GM19238 (cell line): Measurements from ENCODE around the gene ARL8B.
"Not testable (repeated sequence)": the region's sequence is repeated elsewhere in the genome, so short reads cannot be mapped to it uniquely, and the experiment has no call there.

Source experiments
- DNase-seq: peaks from one replicate; pipeline ENCODE4 v3.0.0; 2011; ENCODE audit warnings: low spot score; ENCODE audit not compliant: insufficient read length

ARL8B gene

DNA sequence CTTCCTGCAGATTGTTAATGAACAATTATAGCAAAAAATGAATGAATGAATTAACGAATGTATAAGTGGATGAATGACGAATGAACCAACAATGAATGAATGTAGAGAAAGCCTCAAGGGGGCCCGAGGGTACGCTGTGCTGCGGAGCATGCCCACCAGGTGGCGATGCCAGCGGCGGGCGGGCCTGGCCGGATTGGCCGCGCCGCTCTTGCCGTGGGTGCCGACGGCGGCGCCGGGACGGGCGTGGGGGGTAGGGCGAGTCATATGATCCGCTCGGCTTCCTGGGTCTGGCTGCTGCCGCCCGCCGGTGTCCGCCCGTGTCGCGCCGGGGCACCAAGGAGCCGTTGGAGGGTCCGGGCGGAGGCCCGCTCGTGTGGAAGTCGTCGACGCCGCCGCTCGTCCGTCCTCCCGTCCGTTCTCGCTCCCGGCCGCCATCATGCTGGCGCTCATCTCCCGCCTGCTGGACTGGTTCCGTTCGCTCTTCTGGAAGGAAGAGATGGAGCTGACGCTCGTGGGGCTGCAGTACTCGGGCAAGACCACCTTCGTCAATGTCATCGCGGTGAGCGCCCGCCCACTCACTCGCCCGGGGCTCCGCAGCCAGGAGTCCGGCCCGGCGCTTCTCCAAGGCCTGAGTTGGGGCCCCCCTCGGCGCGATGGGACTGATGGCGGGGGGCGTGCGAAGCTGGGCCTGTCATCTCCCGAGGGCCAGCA, at the start of gene ARL8B:
Gene ARL8B (plus strand): TSS at position 263 of the 711 bp plus-strand sequence. CDS start 174 bp downstream, at position 437.
- peak; percentile 91 for DNase-seq

DNA sequence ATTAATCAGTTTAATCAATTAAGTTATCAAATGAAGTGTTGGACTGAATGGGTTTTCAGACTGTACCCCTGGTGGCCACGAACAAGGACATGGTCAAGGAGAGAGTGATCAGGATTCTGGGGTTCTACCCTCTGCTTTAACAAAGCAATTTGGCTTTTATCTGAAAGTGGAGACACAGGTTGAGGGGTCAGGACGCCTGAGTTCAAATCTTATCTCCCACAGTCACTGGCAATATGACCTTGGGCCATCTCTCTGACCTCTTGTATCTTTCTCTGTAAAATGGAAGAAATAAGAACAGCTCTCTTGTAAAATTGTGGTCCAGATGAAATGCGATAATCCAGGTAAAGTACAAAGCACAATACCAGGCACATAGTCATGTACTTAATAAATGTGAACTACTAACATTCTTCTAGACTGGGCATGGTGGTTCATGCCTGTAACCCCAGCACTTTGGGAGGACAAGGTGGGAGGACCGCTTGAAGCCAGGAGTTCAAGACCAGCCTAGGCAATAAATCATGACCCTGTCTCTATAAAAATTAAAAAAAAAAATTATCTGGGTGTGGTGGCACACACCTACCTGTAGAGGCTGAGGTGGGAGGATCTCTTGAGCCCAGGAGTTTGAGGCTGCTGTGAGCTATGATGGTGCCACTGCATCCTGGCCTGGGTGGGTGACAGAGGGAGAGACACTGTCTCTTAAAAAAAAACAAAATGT, 48.6 kb upstream of the ARL8B start:
- DNase-seq = no peak

DNA sequence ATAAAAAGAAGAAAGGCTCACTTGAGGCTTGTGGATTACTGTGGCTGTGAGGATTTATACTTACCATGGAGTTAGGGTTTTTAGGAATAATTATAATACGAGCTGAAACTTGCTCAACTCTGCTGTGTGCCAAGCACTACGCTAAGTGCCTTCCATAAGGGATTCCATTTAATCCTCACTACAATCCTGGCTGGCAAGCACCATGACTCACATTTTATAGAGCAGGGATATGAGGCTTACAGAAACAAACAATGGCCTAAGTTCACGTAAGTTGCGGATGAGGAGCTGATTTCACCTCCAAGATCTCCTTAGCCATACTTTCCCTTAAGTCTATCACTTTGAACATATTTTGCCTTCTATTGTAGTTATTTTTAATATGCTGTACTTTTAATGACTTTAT, 43.9 kb upstream of the ARL8B start:
- DNase-seq = no peak

DNA sequence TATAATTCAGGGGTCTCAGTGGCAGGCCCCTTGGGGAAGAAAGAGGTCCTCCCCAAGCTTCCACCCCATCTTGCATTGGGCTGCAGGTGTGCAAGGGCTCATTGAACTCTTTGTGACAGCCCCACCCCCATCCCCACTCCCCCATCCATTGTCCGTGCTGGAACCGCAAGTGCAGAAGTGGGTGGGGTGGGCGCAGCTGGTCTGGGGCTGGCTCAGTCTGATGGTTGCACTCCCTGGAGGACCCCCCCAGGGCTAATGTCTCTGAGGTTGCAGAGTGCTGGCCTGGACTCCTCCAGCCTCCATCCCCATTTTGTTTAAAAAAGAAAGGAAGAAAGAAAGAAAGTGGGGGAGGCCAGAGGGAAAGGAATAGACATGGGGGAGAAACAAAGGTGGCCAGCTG, 42.3 kb upstream of the ARL8B start:
- DNase-seq = no peak

DNA sequence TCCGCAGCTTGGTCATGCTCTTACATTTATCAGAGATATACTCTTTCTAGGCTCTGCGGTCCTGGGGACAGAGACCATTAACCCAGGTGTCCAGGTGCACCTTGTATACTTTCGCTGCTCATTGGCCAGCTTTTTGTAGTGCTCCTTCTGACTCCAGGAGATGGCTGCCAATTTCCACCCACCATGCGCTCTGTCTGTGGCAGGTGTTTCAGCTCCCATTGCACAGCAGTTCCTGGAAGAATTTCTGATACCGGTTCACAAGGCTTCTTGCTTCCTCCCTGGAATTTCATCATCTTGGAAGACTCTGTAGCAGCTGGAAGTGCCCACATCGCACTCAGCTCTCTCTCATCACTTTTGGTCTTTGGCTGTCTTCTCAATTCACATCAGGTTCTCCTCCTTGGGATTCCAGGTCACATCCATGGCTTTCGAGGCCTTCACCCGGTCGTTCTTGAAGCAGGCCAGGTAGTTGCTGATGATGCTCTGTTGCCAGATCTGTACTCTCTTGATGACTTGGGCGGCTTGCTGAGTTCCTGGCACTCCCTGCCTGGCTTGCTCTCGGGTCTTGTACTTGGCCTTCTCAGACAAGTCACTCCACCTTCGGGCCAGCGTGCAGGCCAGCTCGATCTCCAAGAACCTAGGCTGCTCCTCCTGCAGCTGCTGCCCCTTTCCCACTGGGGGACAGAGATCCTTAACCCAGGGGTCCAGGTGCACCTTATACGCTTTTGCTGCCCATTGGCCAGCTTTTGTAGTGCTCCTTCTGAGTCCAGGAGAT, 41.1 kb upstream of the ARL8B start:
- DNase-seq = no peak

DNA sequence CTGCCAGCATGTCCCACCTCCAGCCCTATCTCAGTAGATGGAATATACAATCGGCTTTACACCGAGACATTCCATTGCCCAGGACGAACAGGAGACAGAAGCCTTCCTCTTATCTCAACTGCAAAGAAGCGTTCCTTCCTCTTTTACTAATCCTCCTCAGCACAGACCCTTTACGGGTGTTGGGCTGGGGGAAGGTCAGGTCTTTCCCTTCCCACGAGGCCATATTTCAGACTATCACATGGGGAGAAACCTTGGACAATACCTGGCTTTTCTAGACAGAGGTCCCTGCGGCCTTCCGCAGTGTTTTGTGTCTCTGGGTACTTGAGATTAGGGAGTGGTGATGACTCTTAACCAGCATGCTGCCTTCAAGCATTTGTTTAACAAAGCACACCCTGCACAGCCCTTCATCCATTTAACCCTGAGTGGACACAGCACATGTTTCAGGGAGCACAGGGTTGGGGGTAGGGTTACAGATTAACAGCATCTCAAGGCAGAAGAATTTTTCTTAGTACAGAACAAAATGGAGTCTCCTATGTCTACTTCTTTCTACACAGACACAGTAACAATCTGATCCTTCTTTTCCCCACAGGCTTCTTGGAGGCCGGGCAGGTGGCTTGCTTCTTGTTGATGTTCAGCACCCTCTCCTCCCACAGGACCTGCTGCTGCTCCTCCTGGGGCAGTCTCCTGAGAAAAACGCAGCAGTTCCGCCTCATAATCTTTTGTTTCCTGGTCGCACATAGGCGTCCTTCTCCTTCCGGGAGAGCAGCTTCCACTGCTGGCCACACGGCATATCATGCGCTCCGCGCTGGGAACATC, 39.9 kb upstream of the ARL8B start:
- DNase-seq = not testable (repeated sequence)

DNA sequence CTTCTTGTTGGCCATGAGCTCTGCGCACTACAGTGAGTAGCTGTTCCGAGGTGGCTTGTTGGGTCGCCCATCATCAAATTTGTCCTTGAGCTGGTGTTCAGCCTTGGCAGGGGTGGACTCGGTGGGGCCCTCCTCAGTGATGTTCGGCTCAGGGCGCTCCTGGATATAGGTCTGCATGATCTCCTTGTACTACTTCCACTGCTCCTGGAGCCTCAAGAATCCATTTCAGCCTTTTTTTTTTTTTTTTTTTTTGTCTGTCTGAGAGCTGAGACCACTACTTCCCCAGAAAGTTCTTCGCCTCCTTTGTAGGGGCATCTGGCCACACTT, 39.3 kb upstream of the ARL8B start:
- DNase-seq = no peak

DNA sequence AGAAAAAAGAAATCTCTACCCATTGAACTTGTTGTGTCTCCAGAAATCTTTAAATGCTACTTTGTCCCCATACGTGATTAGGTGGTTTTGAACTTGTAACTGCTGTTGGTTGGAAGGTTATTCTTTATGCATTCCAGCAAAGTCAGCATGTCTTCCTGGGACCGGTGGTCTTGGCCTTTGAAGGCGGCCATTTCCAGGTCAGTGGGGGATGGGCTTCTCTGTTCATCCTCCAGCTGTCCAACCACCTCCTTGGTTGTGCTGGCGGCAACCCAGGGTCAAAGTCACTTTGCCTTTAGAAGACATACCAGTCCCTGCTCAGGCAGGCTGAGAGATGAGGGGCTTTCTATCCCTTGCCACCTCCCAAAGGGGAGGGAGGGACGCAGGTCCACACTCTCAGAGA, 37.9 kb upstream of the ARL8B start:
- DNase-seq = no peak

DNA sequence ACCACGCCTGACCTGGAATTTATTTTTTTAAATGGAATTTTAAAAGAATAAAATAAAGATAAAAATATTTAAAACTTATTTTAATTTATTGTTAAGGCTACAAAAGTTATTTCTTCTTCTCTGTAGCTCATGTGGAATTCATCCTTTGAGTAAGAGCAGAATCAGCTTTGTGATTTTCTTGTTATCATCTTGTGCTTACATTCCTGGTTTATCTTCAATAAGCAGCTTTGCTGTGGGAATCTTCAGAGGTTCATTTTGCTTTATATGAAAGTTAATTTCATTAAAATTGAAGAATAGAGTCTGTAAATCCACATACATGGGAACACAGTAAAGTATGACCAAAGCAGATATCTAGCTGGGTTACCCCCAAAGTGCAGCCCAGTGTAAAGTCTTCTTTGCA, 35.4 kb upstream of the ARL8B start:
- DNase-seq = no peak

DNA sequence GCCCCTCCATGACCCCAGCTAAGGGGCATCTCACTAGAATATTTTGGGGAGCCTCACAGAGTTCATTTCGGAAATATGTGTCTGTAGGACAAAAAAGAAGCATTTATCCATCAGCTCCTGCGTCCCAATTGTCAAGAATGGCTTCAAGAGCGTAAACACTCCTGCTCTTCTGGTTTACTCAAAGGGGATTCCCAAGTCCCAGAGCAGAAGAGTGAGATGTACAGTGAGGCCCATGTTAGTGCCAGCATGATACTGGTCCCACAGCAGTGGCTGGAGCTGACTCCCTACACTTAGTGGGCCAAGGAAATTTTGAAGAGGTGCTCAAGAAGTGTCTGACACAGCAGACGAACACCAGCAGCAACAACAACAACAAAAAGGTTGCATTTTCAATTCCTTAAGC, 34.9 kb upstream of the ARL8B start:
- DNase-seq = no peak

DNA sequence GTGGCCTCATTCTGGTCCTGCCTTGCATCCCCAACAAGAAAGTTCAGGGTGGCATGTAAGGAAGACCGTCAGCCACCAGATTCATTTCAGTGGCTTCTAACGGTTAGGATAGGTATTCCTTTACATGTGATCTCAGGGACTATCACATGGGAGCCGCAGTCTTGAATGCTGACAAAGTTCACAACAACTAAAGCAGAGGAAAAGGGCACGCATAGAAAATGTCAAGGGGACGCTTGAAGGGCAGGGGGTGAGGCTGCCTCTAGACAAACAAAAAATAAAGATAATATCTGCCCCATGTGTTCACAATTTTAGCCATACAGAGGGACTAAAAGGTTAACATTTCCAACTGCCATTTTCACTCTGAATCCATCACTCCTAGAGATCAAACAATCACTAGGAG, 31.9 kb upstream of the ARL8B start:
- DNase-seq = no peak

DNA sequence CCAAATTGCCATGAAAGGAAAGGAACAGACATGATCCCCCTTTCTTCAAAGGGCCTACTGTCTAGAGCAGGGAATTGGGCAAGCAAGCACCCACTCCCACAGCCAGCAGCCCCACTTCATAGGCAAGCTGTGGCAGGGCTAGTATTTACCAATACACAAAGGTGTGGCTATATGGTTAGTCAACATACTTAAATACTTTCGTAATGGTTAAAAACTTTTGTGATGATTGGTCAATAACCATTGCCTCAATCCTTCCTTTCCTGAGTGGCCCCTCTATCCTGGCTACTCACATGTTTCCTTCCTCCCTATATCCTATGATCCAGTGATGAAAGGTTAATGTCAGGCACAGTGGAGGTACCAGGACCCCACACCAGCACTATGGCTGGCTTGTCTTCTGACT, 30.1 kb upstream of the ARL8B start:
- DNase-seq = no peak

DNA sequence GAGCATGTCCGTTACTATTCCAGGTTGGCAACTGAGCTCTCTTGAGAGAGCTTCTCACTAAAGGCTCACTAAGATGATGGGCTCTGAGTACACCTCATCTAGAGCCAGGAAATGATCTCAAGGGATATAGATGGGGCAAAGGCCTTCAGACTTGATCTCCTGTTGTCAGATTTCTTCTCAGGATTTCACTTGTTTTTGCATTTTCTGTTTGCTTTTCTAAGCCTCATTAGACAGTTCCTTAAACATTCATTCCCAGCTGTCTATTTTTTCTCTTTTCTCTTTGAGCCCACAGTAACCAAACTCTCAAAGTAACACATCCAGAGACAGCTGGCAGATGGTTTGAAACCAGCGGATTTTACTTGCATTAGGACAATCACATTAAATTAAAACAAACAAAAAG, 28.4 kb upstream of the ARL8B start:
- DNase-seq = no peak

DNA sequence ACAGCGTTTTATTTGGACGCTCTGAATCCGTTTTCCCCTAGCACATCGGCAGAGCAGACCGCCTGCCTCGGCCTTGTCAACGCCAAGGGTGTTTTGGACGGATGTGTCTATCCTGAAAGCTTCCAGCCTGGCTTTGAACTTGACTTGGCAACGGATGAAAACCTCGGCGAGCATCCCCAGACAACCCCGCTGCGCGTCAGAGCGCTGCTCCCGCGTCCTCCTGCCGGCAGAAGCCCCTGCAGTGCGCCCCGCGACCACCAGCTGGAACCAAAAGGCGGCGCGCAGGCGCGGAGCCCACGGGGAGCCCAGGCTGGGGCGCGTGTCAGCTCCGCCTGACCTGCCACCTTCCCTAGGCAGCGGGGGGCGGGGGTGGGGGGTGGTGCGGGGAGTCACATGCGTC, 26.2 kb upstream of the ARL8B start:
- DNase-seq = no peak

DNA sequence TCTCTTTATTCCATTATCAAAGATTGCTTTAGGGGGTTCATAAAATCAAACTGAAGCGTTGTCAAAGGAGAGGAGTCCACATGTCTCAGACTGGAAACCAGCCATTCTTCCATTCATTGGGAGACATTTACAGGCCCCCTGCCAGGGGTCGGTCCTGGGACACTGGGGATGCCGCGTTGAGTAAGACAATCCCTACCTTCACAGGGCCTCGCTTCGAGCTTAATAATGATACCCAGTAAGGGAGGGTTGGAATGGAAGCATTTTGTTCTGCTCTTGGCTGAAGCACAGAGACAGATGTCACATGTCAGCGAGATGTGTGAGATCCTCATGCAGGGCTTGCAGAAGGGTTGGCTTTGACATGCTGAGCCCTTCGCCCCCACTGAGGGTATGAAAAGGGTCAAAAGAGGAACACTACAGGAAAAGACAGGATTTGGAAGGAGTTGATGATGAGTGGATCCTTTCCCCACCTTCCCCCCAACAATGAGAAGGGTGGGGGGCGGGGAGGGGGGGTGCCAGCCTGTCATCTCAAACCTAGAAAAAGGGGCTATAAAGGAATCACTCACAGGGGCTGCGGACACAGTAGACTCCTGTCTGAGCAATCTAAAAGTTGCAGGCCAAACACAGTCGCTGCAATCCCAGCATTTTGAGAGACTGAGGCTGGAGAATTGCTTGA, 25.6 kb upstream of the ARL8B start:
- no peak for DNase-seq

DNA sequence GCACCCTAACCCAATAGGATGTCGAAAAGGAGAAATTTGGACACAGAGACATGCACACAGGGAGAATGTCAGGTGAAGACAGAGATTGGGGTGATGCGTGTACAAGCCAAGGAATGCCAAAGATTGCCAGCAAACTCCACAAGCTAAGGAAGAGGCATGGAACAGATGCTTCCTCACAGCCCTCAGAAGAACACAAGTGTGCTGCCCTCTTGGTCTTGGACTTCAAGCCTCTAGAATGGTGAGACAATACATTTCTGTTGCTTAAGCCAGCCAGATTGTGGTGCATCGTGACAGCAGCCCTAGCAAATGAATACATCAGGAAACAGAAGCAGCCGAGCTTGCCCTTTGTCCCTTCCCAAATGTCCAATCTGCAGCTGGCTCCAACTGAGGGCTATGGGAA, 23.7 kb upstream of the ARL8B start:
- DNase-seq = no peak

DNA sequence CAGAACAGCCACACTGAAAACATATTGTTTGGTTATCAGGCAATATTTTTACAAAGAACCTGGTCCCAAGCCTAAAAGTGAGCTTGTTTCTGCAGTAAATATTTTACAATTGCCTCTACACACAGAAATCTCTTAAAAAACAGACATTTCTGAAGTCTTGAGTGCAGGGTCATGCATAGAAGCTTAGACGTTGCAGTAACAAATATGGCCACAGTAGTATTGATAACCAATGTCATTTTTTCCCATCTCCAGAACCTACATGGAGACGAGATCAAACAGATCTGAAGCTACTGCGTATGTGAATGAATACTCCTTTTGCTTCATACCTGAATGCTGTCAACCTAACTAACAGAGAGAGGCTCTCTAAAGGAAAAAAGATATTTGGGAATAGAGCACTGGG, 19.6 kb upstream of the ARL8B start:
- no peak for DNase-seq

DNA sequence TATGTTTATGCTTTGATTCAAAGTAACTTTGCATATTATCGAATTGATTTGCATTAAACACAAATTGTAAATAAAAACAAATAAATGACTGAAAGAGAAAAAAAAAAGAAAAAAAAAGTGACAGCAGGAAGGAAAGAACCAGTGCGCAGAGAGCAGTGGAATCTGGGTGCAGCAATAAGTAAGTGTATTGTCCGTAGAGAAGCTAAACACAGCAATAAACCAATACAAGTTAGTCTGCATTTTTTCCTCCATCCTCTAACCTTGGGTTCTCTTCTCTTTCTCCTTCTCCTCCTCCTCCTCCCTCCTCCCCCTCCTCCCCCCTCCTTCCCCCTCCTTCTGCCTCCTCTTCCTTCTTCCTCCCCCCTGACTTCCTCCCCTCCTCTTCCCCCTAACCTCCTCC, 18.3 kb upstream of the ARL8B start:
- no peak for DNase-seq

DNA sequence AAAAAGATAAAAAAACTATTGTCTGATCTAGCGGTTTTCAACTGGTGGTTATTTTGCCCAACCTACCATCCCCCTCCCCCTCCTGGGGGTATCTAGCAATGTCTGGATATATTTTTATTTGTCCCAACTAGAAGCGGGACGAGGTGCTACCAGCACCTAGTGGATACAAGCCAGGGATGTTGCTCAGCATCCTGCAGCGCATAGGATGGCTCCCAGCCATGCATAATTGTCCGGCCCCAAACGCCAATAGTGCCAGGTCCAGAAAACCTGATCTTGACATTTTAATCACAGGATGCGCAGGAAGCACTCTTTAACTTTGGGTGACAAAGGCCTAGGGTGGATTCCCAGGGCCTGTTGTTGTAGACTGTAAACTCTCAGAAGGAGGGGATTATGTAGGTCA, 17.0 kb upstream of the ARL8B start:
- no peak for DNase-seq

DNA sequence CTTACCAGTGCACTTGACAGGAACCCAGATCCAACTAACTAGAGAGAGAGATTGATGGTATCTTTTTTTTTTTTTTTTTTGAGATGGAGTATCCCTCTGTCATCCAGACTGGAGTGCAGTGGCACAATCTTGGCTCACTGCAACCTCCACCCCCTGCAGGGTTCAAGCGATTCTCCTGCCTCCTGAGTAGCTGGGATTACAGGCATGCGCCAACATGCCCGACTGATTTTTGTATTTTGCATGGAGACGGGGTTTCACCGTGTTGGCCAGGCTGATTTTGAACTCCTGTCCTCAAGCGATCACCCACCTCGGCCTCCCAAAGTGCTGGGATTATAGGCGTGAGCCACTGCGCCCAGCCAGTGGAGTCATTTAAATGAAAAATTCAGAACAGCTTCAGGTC, 15.7 kb upstream of the ARL8B start:
- DNase-seq = not testable (repeated sequence)

DNA sequence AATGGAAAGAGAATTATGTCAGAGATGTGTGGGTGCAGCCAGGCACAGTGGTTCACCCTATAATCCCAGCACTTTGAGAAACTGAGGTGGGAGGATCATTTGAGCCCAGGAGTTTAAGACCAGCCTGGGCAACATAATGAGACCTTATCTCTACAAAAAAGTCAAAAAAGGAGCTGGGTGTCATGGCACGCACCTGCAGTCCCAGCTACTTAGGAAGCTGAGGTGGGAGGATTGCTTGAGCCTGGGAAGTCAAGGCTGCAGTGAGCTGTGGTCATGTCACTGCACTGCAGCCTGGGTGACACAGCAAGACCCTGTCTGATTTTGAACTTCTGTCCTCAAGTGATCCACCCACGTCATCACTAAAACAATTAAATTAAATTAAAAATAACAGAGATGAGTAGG, 15.2 kb upstream of the ARL8B start:
- DNase-seq = not testable (repeated sequence)
